A673 (cell line): ENCODE measurements around the gene PRRT1. TPM values are rescaled to one million over a fixed set of nuclear protein-coding genes. Genes with fewer than 3 reads are reported as not detected.

ENCODE experiments used
- BruUV-seq: library from RNA; stranded (reverse); fragments of 400-500 nt; replicated peaks from 2 replicates; lab custom pipeline; 2021; lab: Mats Ljungman, UMichigan
- CTCF ChIA-PET: fragments of 300-600 bp; sonication (Branson Sonifier 250); formaldehyde crosslinking; loops from one replicate; lab custom pipeline; 2022; ENCODE audit warnings: antibody characterized with exemption; lab: Charles Lee
- POLR2A ChIA-PET: fragments of 300-600 bp; sonication (Branson Sonifier 250); formaldehyde crosslinking; loops from one replicate; lab custom pipeline; 2022; ENCODE audit warnings: antibody characterized with exemption; ENCODE audit not compliant: low non-redundant PET; lab: Charles Lee
- DNase-seq: peaks from one replicate; pipeline ENCODE4 v3.0.0-alpha.2; 2015; ENCODE audit warnings: low spot score
- H3K27ac ChIP-seq: fragments of 200-600 bp; sonication (generic); 2 replicates; pipeline ENCODE4 v1.5.1; 2016; ENCODE audit warnings: mixed run types, low read depth, mild to moderate bottlenecking, mixed read lengths, antibody characterized with exemption, low read length; ENCODE audit not compliant: poor library complexity, severe bottlenecking
- H3K27me3 ChIP-seq: fragments of 200-600 bp; sonication (generic); replicated peaks from 2 replicates; pipeline ENCODE4 v1.6.1; 2017; ENCODE audit warnings: mixed run types, low read depth, mild to moderate bottlenecking, mixed read lengths, antibody characterized with exemption, low read length; ENCODE audit not compliant: insufficient read depth, poor library complexity
- H3K36me3 ChIP-seq: fragments of 200-600 bp; sonication (generic); 2 replicates; pipeline ENCODE4 v1.6.1; 2016; ENCODE audit warnings: mixed run types, mild to moderate bottlenecking, mixed read lengths, antibody characterized with exemption, low read length; ENCODE audit not compliant: insufficient read depth, poor library complexity, severe bottlenecking
- H3K4me1 ChIP-seq: fragments of 200-600 bp; sonication (generic); 2 replicates; pipeline ENCODE4 v1.6.1; 2017; ENCODE audit warnings: mixed run types, mild to moderate bottlenecking, mixed read lengths, antibody characterized with exemption, low read length; ENCODE audit not compliant: insufficient read depth, poor library complexity, severe bottlenecking
- H3K4me3 ChIP-seq: fragments of 200-600 bp; sonication (generic); 2 replicates; pipeline ENCODE4 v1.5.1; 2016; ENCODE audit warnings: low read depth, mixed run types, mild to moderate bottlenecking, mixed read lengths, low read length; ENCODE audit not compliant: poor library complexity, severe bottlenecking
- H3K9me3 ChIP-seq: fragments of 200-600 bp; sonication (generic); 2 replicates; pipeline ENCODE4 v1.6.1; 2016; ENCODE audit warnings: mixed run types, low read depth, mild to moderate bottlenecking, mixed read lengths, antibody characterized with exemption, low read length; ENCODE audit not compliant: poor library complexity, severe bottlenecking
- CTCF ChIP-seq: fragments of 300-800, 200-600 bp; sonication (generic); conservative IDR thresholded peaks from 2 replicates; pipeline ENCODE4 v1.5.1; 2017; ENCODE audit warnings: low read depth, mild to moderate bottlenecking, antibody characterized with exemption, low read length, moderate library complexity, mixed read lengths
- EZH2 ChIP-seq: fragments of 200-600 bp; sonication (generic); IDR thresholded peaks from 2 replicates; pipeline ENCODE4 v1.6.1; 2017; ENCODE audit warnings: borderline replicate concordance, low read depth, mild to moderate bottlenecking, mixed read lengths, antibody characterized with exemption, low read length; ENCODE audit not compliant: poor library complexity, severe bottlenecking
- intact Hi-C: fragments of 100-400 bp; cut with micrococcal nuclease; formaldehyde crosslinking; loops from one replicate; pipeline ENCODE4 v1.10.0; 2022; ENCODE audit not compliant: unreplicated experiment
- total RNA-seq: library from RNA; stranded (reverse); gene quantifications from 2 replicates; pipeline ENCODE4 v1.2.3, GENCODE V29; 2021

Gene PRRT1
- total RNA-seq, 1 experiment from 2014 or later, result 4.5 TPM

DNA sequence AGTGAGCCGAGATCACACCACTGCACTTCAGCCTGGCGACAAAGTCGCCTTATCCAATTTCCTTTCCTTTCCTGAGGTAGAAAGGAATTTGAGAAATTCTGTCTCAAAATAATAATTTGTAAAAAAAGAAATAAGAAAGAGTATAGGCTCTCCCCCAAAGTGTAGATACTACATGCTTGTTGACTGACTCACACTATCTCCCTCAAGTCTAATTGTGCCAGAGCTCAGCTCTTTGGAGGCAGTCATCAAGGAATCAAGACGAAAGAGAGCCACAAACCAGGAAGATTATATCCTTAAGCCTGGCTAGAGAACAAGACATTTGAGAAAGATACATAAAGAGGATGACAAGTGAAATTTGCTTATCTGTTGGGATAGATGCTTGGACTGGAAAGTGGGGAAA lies 18.0 kb downstream of the PRRT1 start:
- no peak for TF ChIP-seq EZH2
- no peak for TF ChIP-seq CTCF
- no peak for DNase-seq
- Histone ChIP-seq H3K27ac (no peak overlapping the region), H3K36me3 (no peaks in the 10 kb centered on the region), H3K4me3 (no peak overlapping the region), H3K9me3 (no peaks in the 10 kb centered on the region), H3K4me1 (peaks cover 11% of the 10 kb centered on the region), H3K27me3 (no peaks in the 10 kb centered on the region)
- POLR2A ChIA-PET, result no interaction called here
- no TSS peak for BruUV-seq
- intact Hi-C loops, result no loop called here
- CTCF ChIA-PET, result no interaction called here

GRCh38 chr6:32132110-32132509 lies 19.6 kb downstream of the PRRT1 start:
- TF ChIP-seq EZH2 (no peak), CTCF (no peak)
- BruUV-seq, result no TSS peak
- peaks cover 13% of the 10 kb centered on the region for H3K4me1 ChIP-seq
- no peak overlapping the region for H3K4me3 ChIP-seq
- intact Hi-C loops, result no loop called here
- ChIA-PET CTCF (no interaction called here), POLR2A (no interaction called here)
- H3K27me3 ChIP-seq, result no peaks in the 10 kb centered on the region
- no peaks in the 10 kb centered on the region for H3K36me3 ChIP-seq
- no peak overlapping the region for H3K27ac ChIP-seq
- no peak for DNase-seq
- no peaks in the 10 kb centered on the region for H3K9me3 ChIP-seq

DNA sequence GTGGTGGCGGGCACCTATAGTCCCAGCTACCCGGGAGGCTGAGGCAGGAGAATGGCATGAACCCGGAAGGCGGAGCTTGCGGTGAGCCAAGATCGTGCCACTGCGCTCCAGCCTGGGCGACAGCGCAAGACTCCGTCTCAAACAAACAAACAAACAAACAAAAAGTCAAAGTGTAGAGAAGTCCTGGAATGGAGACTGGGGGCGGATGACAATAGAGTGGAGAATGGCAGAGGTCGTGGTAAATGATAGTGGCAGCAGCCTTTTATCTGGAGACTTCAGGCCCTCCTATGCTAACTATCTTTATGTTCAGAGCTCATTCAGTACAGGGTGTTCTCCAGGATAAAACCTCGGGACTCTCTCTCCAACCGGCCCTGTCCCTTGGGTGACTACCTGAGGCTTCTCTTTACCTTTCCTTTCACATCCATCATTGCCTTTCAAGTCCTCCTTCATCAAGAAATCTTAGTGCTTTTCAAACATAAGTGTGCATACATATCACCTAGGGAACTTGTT lies 20.2 kb downstream of the PRRT1 start:
- BruUV-seq, result no TSS peak
- Histone ChIP-seq H3K27me3 (no peaks in the 10 kb centered on the region), H3K9me3 (no peaks in the 10 kb centered on the region), H3K4me1 (peaks cover 20% of the 10 kb centered on the region), H3K4me3 (no peak overlapping the region), H3K36me3 (no peaks in the 10 kb centered on the region), H3K27ac (no peak overlapping the region)
- TF ChIP-seq EZH2 (no peak), CTCF (no peak)
- ChIA-PET POLR2A (no interaction called here), CTCF (no interaction called here)
- intact Hi-C loops, result no loop called here
- DNase-seq, result no peak
